OCI-LY7 (cell line): ENCODE data around the gene COL18A1. TPM values are rescaled to one million over a fixed set of nuclear protein-coding genes. Genes with fewer than 3 reads are reported as not detected.

ENCODE experiments used
- BruUV-seq: library from RNA; stranded (reverse); fragments of 400-500 nt; replicated peaks from 2 replicates; lab custom pipeline; 2021; lab: Mats Ljungman, UMichigan
- CTCF ChIA-PET: fragments of 300-600 bp; sonication (Branson Sonifier 250); formaldehyde crosslinking; loops from one replicate; lab custom pipeline; 2022; ENCODE audit warnings: antibody characterized with exemption; ENCODE audit not compliant: unreplicated experiment; lab: Charles Lee
- POLR2A ChIA-PET: fragments of 300-600 bp; sonication (Branson Sonifier 250); formaldehyde crosslinking; loops from one replicate; lab custom pipeline; 2022; ENCODE audit warnings: antibody characterized with exemption; lab: Charles Lee
- DNase-seq: peaks from one replicate; pipeline ENCODE4 v3.0.0-alpha.2; 2015; ENCODE audit warnings: low spot score
- H2AFZ ChIP-seq: fragments of 200-600 bp; sonication (generic), shearing (Covaris generic); 2 replicates; pipeline ENCODE4 v1.6.1; 2014; ENCODE audit warnings: mild to moderate bottlenecking, antibody characterized with exemption, low read length, moderate library complexity
- H3K27ac ChIP-seq: fragments of 200-600 bp; sonication (generic); 2 replicates; pipeline ENCODE4 v1.5.1; 2014; ENCODE audit warnings: mixed run types, low read depth, mild to moderate bottlenecking, moderate library complexity, low read length, inconsistent platforms; ENCODE audit not compliant: poor library complexity, severe bottlenecking
- H3K36me3 ChIP-seq: fragments of 200-600 bp; sonication (generic); 2 replicates; pipeline ENCODE4 v1.6.1; 2014; ENCODE audit warnings: mild to moderate bottlenecking, antibody characterized with exemption, low read length, moderate library complexity, mixed read lengths; ENCODE audit not compliant: insufficient read depth
- H3K4me1 ChIP-seq: fragments of 200-600 bp; sonication (generic); 2 replicates; pipeline ENCODE4 v1.5.1; 2014; ENCODE audit warnings: mild to moderate bottlenecking, low read length; ENCODE audit not compliant: insufficient read depth, poor library complexity, severe bottlenecking
- H3K4me2 ChIP-seq: fragments of 200-600 bp; sonication (generic); 2 replicates; pipeline ENCODE4 v1.6.1; 2014; ENCODE audit warnings: mild to moderate bottlenecking, low read length
- H3K4me3 ChIP-seq: fragments of 200-600 bp; sonication (generic); 2 replicates; pipeline ENCODE4 v1.5.1; 2014; ENCODE audit warnings: mild to moderate bottlenecking, low read depth, low read length; ENCODE audit not compliant: poor library complexity, severe bottlenecking
- H3K79me2 ChIP-seq: fragments of 200-600 bp; sonication (generic); 2 replicates; pipeline ENCODE4 v1.6.1; 2016; ENCODE audit warnings: low read depth, mild to moderate bottlenecking, low read length, moderate library complexity, mixed read lengths; ENCODE audit not compliant: insufficient read depth
- H3K9me2 ChIP-seq: fragments of 200-600 bp; sonication (generic); 2 replicates; pipeline ENCODE4 v1.6.1; 2016; ENCODE audit warnings: mild to moderate bottlenecking, low read length, mixed read lengths; ENCODE audit not compliant: insufficient read depth
- H3K9me3 ChIP-seq: fragments of 200-600 bp; sonication (generic); 2 replicates; pipeline ENCODE4 v1.6.1; 2014; ENCODE audit warnings: mild to moderate bottlenecking, mixed run types, low read length, mixed read lengths
- H4K20me1 ChIP-seq: fragments of 200-600 bp; sonication (generic); 2 replicates; pipeline ENCODE4 v1.6.1; 2014; ENCODE audit warnings: mild to moderate bottlenecking, antibody characterized with exemption, low read length, moderate library complexity, mixed read lengths; ENCODE audit not compliant: insufficient read depth
- EZH2phosphoT487 ChIP-seq: fragments of 200-600 bp; sonication (generic); IDR thresholded peaks from 2 replicates; pipeline ENCODE4 v1.6.1; 2018; ENCODE audit warnings: low read depth, borderline replicate concordance, mild to moderate bottlenecking, mixed run types, antibody characterized with exemption, low read length, moderate library complexity, mixed read lengths
- intact Hi-C: fragments of 100-400 bp; cut with micrococcal nuclease; formaldehyde crosslinking; loops from one replicate; pipeline ENCODE4 v1.10.0; 2022; ENCODE audit not compliant: unreplicated experiment
- total RNA-seq, 2 experiments: library from RNA; depleted of rRNA in 1 of 2; stranded (reverse); fragments of >200 nt in 1 of 2; shearing (Covaris generic) in 1 of 2; gene quantifications; 2 replicates each; pipeline ENCODE4 v1.2.3, GENCODE V29; 2014 to 2022
- TF ChIP-seq, protein P1 (sequence below): fragments of 200-600 bp; sonication (generic); conservative IDR thresholded peaks from 2 replicates; pipeline ENCODE4 v1.5.1; 2014; ENCODE audit warnings: mild to moderate bottlenecking, antibody characterized with exemption, low read length, moderate library complexity, mixed read lengths

The COL18A1 gene
- total RNA-seq, 2 experiments from 2014 or later, result 0.23 to 7.4 TPM

DNA sequence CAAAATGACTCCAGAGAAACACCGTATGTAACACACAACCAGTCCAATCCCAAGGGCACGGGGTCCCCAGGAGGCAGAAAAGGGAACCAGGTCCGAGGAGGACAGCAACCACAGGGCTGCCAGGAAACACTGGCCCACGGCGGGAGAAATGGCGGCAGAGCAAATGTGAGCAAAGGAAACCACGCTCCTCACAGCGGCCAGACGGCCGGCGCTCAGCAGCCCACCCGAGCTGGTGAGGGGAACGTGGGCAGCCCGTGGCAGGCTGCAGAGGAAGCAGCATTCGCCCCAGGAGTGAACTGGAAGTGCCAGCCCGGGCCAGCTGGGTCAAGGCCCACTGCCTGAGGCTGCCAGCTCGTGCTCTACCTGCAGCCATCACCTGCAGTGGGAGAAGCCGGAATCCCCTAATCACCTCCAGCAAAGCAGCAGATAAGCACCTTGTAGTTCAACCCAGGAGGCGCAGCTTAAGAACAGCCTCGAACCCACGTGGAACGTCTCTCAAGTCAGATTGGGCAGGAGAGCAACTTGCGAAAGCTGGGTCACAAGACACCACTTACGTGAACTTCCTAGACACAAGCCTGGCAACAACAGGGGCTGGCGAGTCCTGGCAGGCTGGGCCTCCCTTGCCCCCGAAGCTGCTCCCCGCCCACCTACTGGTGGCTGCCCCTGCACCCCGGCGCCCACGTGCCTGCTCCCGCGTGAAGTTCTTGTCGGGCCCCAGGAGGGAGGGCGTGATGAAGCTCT, 130.5 kb downstream of the COL18A1 start:
- intact Hi-C loops, result no loop called here
- no peaks in the 10 kb centered on the region for H3K9me2 ChIP-seq
- no peaks in the 10 kb centered on the region for H3K9me3 ChIP-seq
- ChIA-PET POLR2A (no interaction called here), CTCF (no interaction called here)
- H2AFZ ChIP-seq, result no peak overlapping the region
- H3K27ac ChIP-seq, result no peak overlapping the region
- H3K79me2 ChIP-seq, result peaks cover 2% of the 10 kb centered on the region; the same call in 1 of the 2 replicates
- H3K4me1 ChIP-seq, result no peaks in the 10 kb centered on the region
- BruUV-seq, result no TSS peak
- H3K4me2 ChIP-seq, result no peak overlapping the region
- TF ChIP-seq, protein P1, sequence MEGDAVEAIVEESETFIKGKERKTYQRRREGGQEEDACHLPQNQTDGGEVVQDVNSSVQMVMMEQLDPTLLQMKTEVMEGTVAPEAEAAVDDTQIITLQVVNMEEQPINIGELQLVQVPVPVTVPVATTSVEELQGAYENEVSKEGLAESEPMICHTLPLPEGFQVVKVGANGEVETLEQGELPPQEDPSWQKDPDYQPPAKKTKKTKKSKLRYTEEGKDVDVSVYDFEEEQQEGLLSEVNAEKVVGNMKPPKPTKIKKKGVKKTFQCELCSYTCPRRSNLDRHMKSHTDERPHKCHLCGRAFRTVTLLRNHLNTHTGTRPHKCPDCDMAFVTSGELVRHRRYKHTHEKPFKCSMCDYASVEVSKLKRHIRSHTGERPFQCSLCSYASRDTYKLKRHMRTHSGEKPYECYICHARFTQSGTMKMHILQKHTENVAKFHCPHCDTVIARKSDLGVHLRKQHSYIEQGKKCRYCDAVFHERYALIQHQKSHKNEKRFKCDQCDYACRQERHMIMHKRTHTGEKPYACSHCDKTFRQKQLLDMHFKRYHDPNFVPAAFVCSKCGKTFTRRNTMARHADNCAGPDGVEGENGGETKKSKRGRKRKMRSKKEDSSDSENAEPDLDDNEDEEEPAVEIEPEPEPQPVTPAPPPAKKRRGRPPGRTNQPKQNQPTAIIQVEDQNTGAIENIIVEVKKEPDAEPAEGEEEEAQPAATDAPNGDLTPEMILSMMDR, result no peak
- TF ChIP-seq EZH2phosphoT487, result no peak
- H4K20me1 ChIP-seq, result no peaks in the 10 kb centered on the region
- peaks cover 4% of the 10 kb centered on the region; the same call in 1 of the 2 replicates for H3K36me3 ChIP-seq
- no peak for DNase-seq
- no peak overlapping the region for H3K4me3 ChIP-seq

GRCh38 chr21:45536301-45537081, 131.5 kb downstream of the COL18A1 start:
- H3K4me3 ChIP-seq, result no peak overlapping the region
- H2AFZ ChIP-seq, result no peak overlapping the region
- peaks cover 6% of the 10 kb centered on the region; the same call in 1 of the 2 replicates for H3K79me2 ChIP-seq
- ChIA-PET CTCF (interaction anchor here (0.7 kb wide), 1 partner anchor 353 kb away, joined by 5 read pairs; no protein-coding TSS in a partner anchor), POLR2A (no interaction called here)
- TF ChIP-seq EZH2phosphoT487, result no peak
- TF ChIP-seq, protein P1, result no peak
- H3K9me3 ChIP-seq, result no peaks in the 10 kb centered on the region
- peaks cover 4% of the 10 kb centered on the region; the same call in 1 of the 2 replicates for H3K36me3 ChIP-seq
- H3K4me2 ChIP-seq, result no peak overlapping the region
- intact Hi-C loops, result no loop called here
- no TSS peak for BruUV-seq
- H3K4me1 ChIP-seq, result no peaks in the 10 kb centered on the region
- no peak overlapping the region for H3K27ac ChIP-seq
- no peaks in the 10 kb centered on the region for H4K20me1 ChIP-seq
- H3K9me2 ChIP-seq, result no peaks in the 10 kb centered on the region
- no peak for DNase-seq
